ENCODE results near the gene NCKAP1. TPM values are rescaled to one million over a fixed set of nuclear protein-coding genes. Genes with fewer than 3 reads are reported as not detected.
A peak's percentile ranks its signal among the peaks of the same experiment; 100 is the strongest.

NCKAP1 gene
- total RNA-seq, 1 experiment from 2014 or later: 112 TPM

GRCh38 chr2:182868054-182868796 is 170.0 kb downstream of the NCKAP1 start:
- no peaks in the 10 kb centered on the region for H3K9me3 ChIP-seq (ENCODE audit: control insufficient read depth, low read depth, low read length)
- no CpG with 5 or more reads among the region's 6 CpGs for WGBS (ENCODE audit: extremely low coverage, insufficient read length, low lambda C conversion rate)
- no peak overlapping the region for H3K27ac ChIP-seq (ENCODE audit: insufficient read length, low read depth, low read length)
- no peak overlapping the region for H3K23ac ChIP-seq (ENCODE audit: insufficient read length, low read depth, low read length)
- no peak overlapping the region for H2AK5ac ChIP-seq (ENCODE audit: insufficient read length, low read length)
- Mint-ChIP-seq H3K27me3 (ENCODE audit: low read depth) (peaks cover 44% of the 10 kb centered on the region), H3K36me3 (ENCODE audit: insufficient read depth in 1 of 3, low read depth in 3 of 3) (no peaks in the 10 kb centered on the region; a peak in 1 of 7 replicates), H3K9me3 (no peaks in the 10 kb centered on the region), H3K4me3 (peak overlapping the region in 1 of 2 experiments; percentile 85; a peak in 3 of 5 replicates), H3K27ac (peak overlapping the region in 1 of 3 experiments; percentile 38; a peak in 1 of 7 replicates), H3K4me1 (peaks cover 25 to 28% of the 10 kb centered on the region in 2 experiments)
- no peak overlapping the region for H2BK20ac ChIP-seq (ENCODE audit: low read depth, low read length, poor library complexity, severe bottlenecking)
- no peak overlapping the region for H4K91ac ChIP-seq (ENCODE audit: insufficient read length, low read depth, low read length)
- peaks cover 19% of the 10 kb centered on the region for H3K23me2 ChIP-seq (ENCODE audit: insufficient read length, low read depth, low read length, poor library complexity, severe bottlenecking)
- no peak overlapping the region for H2BK5ac ChIP-seq (ENCODE audit: insufficient read length, low read length)
- H3K9ac ChIP-seq (ENCODE audit: extremely low read depth, insufficient read length, low read length): no peak overlapping the region
- H4K5ac ChIP-seq (ENCODE audit: insufficient read length, low read depth, low read length): no peak overlapping the region
- no peak overlapping the region for H2BK15ac ChIP-seq (ENCODE audit: low read depth, low read length)
- DNase-seq: no peak
- no peak overlapping the region for H2AFZ ChIP-seq (ENCODE audit: low read length)
- H3K27me3 ChIP-seq (ENCODE audit: insufficient read depth, low read length): peaks cover 3% of the 10 kb centered on the region; the same call in 1 of the 2 replicates
- H3K4ac ChIP-seq (ENCODE audit: low read depth, low read length): no peak overlapping the region
- H3K18ac ChIP-seq (ENCODE audit: insufficient read length, low read depth, low read length): no peak overlapping the region
- no peak overlapping the region for H2BK12ac ChIP-seq (ENCODE audit: insufficient read length, low read depth, low read length)
- H3K79me1 ChIP-seq (ENCODE audit: insufficient read depth, low read depth, low read length, poor library complexity, severe bottlenecking): no peaks in the 10 kb centered on the region
- H3K14ac ChIP-seq (ENCODE audit: insufficient read depth, low read length): no peak overlapping the region
- H4K8ac ChIP-seq (replicated peaks; ENCODE audit: insufficient read length, low read depth, low read length): no peak overlapping the region
- H3T11ph ChIP-seq (ENCODE audit: low read length): no peak overlapping the region
- no peak overlapping the region for H3K56ac ChIP-seq (ENCODE audit: insufficient read length, low read depth, low read length)
- peak overlapping the region; percentile 90 for H3K4me2 ChIP-seq (ENCODE audit: insufficient read depth, insufficient read length, low read length)
- no peak for TF ChIP-seq CTCF (conservative IDR thresholded peaks at IDR 0.05)
- no peaks in the 10 kb centered on the region for H4K20me1 ChIP-seq (ENCODE audit: control insufficient read depth, insufficient read depth, insufficient read length)
- H3K4me1 ChIP-seq (ENCODE audit: insufficient read depth, low read length): no peaks in the 10 kb centered on the region
- H2BK120ac ChIP-seq (ENCODE audit: low read depth, low read length, poor library complexity, severe bottlenecking): no peak overlapping the region
- no peaks in the 10 kb centered on the region for H3K79me2 ChIP-seq (ENCODE audit: insufficient read depth, low read length)

Measured in H9 (cell line).